HepG2 (cell line): ENCODE measurements around the gene DHRS7. TPM values are rescaled to one million over a fixed set of nuclear protein-coding genes. Genes with fewer than 3 reads are reported as not detected.

Experiments
- ATAC-seq: fragments of 200-7000 bp; cut with Tn5 transposase; 3 replicates; pipeline ENCODE4 v1.9.1; 2020; ENCODE audit warnings: mild to moderate bottlenecking, moderate library complexity
- BruUV-seq: library from RNA; stranded (reverse); fragments of 400-500 nt; replicated peaks from 2 replicates; lab custom pipeline; 2021; lab: Mats Ljungman, UMichigan
- CTCF ChIA-PET: fragments of 300-600 bp; formaldehyde crosslinking; extraction: SDS; loops from one replicate; lab custom pipeline; 2021; ENCODE audit warnings: low total read pairs, inconsistent platforms, low intra/inter-chr PET ratio; lab: Yijun Ruan, JAX
- POLR2A ChIA-PET: fragments of 350-600 bp; sonication (Branson Sonifier 250); formaldehyde crosslinking; loops from one replicate; lab custom pipeline; 2020; ENCODE audit warnings: antibody characterized with exemption, inconsistent platforms; lab: Yijun Ruan, JAX
- DNase-seq: peaks from one replicate; pipeline ENCODE4 v3.0.0-alpha.2; 2015; ENCODE audit warnings: low spot score
- FAIRE-seq: peaks from 3 replicates; lab custom pipeline; 2011; peaks lifted over from hg19 to GRCh38; lab: Jason Lieb, UNC
- H2AFZ ChIP-seq: one replicate; pipeline ENCODE4 v1.6.1; 2011; ENCODE audit warnings: low read length, inconsistent platforms
- H3K27ac ChIP-seq: fragments of 300-600 bp; 3 replicates; pipeline ENCODE4 v1.8.0; 2011; ENCODE audit warnings: mixed run types, mild to moderate bottlenecking, mixed read lengths, low read length, inconsistent platforms; ENCODE audit not compliant: insufficient read depth; ENCODE audit errors: extremely low read length
- H3K27me3 ChIP-seq, 2 experiments: fragments of 200-600 bp in 1 of 2; 2 replicates in 1 of 2; 3 replicates in 1 of 2; pipeline versions ENCODE4 v1.6.0 to v1.8.0; 2011; ENCODE audit warnings: low read length in 2 of 2, mild to moderate bottlenecking in 2 of 2, moderate library complexity in 2 of 2, inconsistent platforms in 1 of 2; ENCODE audit not compliant: insufficient read depth in 2 of 2, control insufficient read depth in 1 of 2
- H3K36me3 ChIP-seq, 2 experiments: fragments of 200-600 bp in 1 of 2; replicated peaks in 1 of 2; 2 replicates in 1 of 2; 3 replicates in 1 of 2; pipeline versions ENCODE4 v1.5.1 to v1.8.0; 2011; ENCODE audit warnings: low read length in 2 of 2, inconsistent platforms in 1 of 2; ENCODE audit not compliant: insufficient read depth in 2 of 2, control insufficient read depth in 1 of 2
- H3K4me1 ChIP-seq: 2 replicates; pipeline ENCODE4 v1.5.1; 2012; ENCODE audit warnings: low read length, inconsistent platforms; ENCODE audit not compliant: insufficient read depth
- H3K4me2 ChIP-seq: 2 replicates; pipeline ENCODE4 v1.6.0; 2011; ENCODE audit warnings: low read depth, low read length, inconsistent platforms
- H3K4me3 ChIP-seq, 3 experiments: fragments of 200-600 bp in 1 of 3; sonication (generic), shearing (Covaris generic) in 1 of 3; replicated peaks in 1 of 3; 2 replicates each; pipeline ENCODE4 v1.5.1; 2011 to 2016; ENCODE audit warnings: low read length in 3 of 3, inconsistent platforms in 2 of 3, low read depth in 2 of 3, mild to moderate bottlenecking in 2 of 3, control low read depth in 1 of 3, mixed read lengths in 1 of 3; ENCODE audit not compliant: insufficient read depth in 1 of 3
- H3K79me2 ChIP-seq: one replicate; pipeline ENCODE4 v1.6.1; 2011; ENCODE audit warnings: low read length, inconsistent platforms; ENCODE audit not compliant: insufficient read depth
- H3K9ac ChIP-seq: 2 replicates; pipeline ENCODE4 v1.6.0; 2011; ENCODE audit warnings: mild to moderate bottlenecking, low read depth, low read length, inconsistent platforms; ENCODE audit not compliant: insufficient read depth
- H3K9me3 ChIP-seq: 2 replicates; pipeline ENCODE4 v1.5.1; 2012; ENCODE audit warnings: mild to moderate bottlenecking, low read length
- H4K20me1 ChIP-seq: 2 replicates; pipeline ENCODE4 v1.6.0; 2011; ENCODE audit warnings: inconsistent platforms, mild to moderate bottlenecking, low read length, moderate library complexity; ENCODE audit not compliant: insufficient read depth
- CAMTA2 ChIP-seq: sonication (generic); formaldehyde crosslinking; IDR thresholded peaks from 2 replicates; pipeline ENCODE4 v1.4.0; 2020; ENCODE audit warnings: mild to moderate bottlenecking, missing genetic modification reagents, borderline replicate concordance
- ERF ChIP-seq: IDR thresholded peaks from 2 replicates; pipeline ENCODE4 v1.6.1; 2018; ENCODE audit warnings: missing biosample characterization, missing genetic modification reagents
- ZNF10 ChIP-seq: sonication (generic); formaldehyde crosslinking; IDR thresholded peaks from 2 replicates; pipeline ENCODE4 v1.4.0; 2020; ENCODE audit warnings: mild to moderate bottlenecking, low read depth, missing genetic modification reagents, borderline replicate concordance
- ZNF780A ChIP-seq: sonication (generic); formaldehyde crosslinking; IDR thresholded peaks from 2 replicates; pipeline ENCODE4 v1.8.0; 2022; ENCODE audit warnings: mild to moderate bottlenecking, missing genetic modification reagents, moderate library complexity
- WGBS: methylation state at CpG from one replicate; pipeline ENCODE4 v1.1.6; 2017; ENCODE audit warnings: low lambda C conversion rate; 5-methylcytosine and 5-hydroxymethylcytosine counted together
- in situ Hi-C: cut with HindIII; loops from 2 replicates; pipeline ENCODE4 v1.10.0; 2017; ENCODE audit warnings: low pct_unique_long_range_greater_than_20kb; ENCODE audit not compliant: extremely low pct_ligation_motif_present
- intact Hi-C: fragments of 100-400 bp; cut with micrococcal nuclease; formaldehyde crosslinking; loops from one replicate; pipeline ENCODE4 v1.10.0; 2022; ENCODE audit not compliant: unreplicated experiment
- polyA plus RNA-seq, 8 experiments: library from polyadenylated mRNA; depleted of rRNA in 3 of 8; stranded (reverse) in 7 of 8; unstranded in 1 of 8; fragments of >200 nt; fragmentation: Illumina TruSeq in 4 of 8; extraction: Trizol in 4 of 8; gene quantifications; 2 replicates each; pipeline versions ENCODE4 v1.2.1 to v1.2.3, GENCODE V29; 2011 to 2016; ENCODE audit warnings: low read depth in 4 of 8, missing spikeins in 1 of 8, mixed read lengths in 1 of 8; ENCODE audit not compliant: insufficient read depth in 1 of 8
- total RNA-seq, 5 experiments: library from RNA; depleted of rRNA; stranded (reverse); fragments of >200 nt; fragmentation: Illumina TruSeq; extraction: Trizol; gene quantifications; 2 replicates each; pipeline ENCODE4 v1.2.3, GENCODE V29; 2016; ENCODE audit warnings: low read depth in 1 of 5
- TF ChIP-seq, protein P1 (sequence below): sonication (generic); formaldehyde crosslinking; IDR thresholded peaks from 2 replicates; pipeline ENCODE4 v1.4.0; 2020; ENCODE audit warnings: mild to moderate bottlenecking, missing genetic modification reagents
- TF ChIP-seq, protein P2 (sequence below): sonication (generic); formaldehyde crosslinking; conservative IDR thresholded peaks from 2 replicates; pipeline ENCODE4 v1.8.1; 2023; ENCODE audit warnings: missing genetic modification reagents
- TF ChIP-seq, protein P3 (sequence below): IDR thresholded peaks from 2 replicates; pipeline ENCODE4 v1.6.1; 2016; ENCODE audit warnings: control low read depth
- TF ChIP-seq, protein P4 (sequence below): sonication (generic); formaldehyde crosslinking; IDR thresholded peaks from 2 replicates; pipeline ENCODE4 v1.5.0; 2020; ENCODE audit warnings: missing genetic modification reagents

DHRS7 gene
- total and polyA plus RNA-seq, 2 of the 13 experiments (the other 11 are each of a cell fraction or from before 2014, with no cell fraction given): 20.8 to 44.4 TPM

DNA sequence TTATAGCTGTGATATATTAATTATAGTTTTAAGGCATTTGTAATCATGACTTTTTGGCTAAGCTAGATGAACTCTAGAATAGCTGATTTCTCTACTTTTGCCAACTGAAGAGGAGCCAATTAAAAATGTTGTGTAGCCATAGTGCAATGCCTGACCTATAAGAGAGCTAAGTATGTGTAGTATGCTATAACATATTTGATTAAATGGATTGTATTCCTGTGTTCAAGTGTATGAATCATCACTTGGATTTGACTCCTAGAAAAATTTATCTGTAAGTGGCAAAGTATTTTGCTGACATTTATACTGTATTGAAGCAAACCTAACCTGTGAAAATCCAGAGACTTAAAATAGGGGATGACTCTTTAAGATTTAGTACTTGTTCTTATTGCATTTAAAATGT is 39.3 kb downstream of the DHRS7 start (continued):
- TF ChIP-seq, protein P1, sequence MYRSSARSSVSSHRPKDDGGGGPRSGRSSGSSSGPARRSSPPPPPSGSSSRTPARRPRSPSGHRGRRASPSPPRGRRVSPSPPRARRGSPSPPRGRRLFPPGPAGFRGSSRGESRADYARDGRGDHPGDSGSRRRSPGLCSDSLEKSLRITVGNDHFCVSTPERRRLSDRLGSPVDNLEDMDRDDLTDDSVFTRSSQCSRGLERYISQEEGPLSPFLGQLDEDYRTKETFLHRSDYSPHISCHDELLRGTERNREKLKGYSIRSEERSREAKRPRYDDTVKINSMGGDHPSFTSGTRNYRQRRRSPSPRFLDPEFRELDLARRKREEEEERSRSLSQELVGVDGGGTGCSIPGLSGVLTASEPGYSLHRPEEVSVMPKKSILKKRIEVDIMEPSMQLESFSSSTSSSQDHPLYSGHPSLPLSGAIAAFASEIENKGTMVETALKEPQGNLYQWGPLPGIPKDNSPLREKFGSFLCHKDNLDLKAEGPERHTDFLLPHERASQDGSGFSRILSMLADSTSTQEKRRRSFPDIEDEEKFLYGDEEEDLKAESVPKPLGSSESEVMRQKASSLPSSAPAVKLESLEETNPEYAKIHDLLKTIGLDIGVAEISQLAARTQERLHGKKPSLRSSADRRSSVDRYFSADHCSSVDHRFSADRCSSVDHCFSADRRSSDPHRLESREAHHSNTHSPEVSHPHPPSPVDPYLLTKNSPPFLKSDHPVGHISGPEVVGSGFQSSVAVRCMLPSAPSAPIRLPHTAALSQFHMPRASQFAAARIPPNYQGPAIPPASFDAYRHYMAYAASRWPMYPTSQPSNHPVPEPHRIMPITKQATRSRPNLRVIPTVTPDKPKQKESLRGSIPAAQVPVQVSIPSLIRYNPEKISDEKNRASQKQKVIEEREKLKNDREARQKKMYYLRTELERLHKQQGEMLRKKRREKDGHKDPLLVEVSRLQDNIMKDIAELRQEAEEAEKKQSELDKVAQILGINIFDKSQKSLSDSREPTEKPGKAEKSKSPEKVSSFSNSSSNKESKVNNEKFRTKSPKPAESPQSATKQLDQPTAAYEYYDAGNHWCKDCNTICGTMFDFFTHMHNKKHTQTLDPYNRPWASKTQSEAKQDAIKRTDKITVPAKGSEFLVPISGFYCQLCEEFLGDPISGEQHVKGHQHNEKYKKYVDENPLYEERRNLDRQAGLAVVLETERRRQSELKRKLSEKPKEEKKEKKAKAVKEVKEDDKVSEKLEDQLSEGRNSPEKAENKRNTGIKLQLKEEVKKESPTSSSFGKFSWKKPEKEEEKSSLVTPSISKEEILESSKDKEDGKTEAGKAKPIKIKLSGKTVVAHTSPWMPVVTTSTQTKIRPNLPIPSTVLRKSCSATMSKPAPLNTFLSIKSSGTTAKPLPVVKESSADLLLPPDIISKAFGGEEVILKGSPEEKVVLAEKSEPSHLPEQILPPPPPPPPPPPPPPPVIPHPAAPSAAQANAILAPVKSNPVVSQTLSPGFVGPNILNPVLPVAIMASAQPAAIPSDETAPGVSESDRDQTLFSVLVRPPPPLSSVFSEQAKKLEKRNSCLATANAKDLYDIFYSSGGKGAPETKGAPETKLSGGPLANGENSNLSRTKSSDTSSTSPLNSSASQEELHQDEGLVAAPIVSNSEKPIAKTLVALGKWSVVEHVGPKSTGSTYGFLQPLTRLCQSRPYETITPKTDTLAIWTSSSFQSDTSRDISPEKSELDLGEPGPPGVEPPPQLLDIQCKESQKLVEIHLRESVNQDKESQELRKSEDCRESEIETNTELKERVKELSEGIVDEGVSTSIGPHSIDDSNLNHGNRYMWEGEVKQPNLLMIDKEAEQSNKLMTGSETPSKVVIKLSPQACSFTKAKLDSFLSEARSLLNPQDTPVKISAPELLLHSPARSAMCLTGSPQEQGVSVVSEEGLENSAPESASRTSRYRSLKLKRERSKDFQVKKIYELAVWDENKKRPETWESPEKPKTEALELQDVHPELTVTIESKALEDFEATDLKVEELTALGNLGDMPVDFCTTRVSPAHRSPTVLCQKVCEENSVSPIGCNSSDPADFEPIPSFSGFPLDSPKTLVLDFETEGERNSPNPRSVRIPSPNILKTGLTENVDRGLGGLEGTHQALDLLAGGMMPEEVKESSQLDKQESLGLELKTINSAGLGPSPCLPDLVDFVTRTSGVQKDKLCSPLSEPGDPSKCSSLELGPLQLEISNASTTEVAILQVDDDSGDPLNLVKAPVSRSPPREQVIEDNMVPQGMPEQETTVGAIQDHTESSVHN: no peak
- TF ChIP-seq, protein P2, sequence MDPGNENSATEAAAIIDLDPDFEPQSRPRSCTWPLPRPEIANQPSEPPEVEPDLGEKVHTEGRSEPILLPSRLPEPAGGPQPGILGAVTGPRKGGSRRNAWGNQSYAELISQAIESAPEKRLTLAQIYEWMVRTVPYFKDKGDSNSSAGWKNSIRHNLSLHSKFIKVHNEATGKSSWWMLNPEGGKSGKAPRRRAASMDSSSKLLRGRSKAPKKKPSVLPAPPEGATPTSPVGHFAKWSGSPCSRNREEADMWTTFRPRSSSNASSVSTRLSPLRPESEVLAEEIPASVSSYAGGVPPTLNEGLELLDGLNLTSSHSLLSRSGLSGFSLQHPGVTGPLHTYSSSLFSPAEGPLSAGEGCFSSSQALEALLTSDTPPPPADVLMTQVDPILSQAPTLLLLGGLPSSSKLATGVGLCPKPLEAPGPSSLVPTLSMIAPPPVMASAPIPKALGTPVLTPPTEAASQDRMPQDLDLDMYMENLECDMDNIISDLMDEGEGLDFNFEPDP (CRISPR knock-in tag): no peak
- TF ChIP-seq, all 625 proteins: peak for 0

DNA sequence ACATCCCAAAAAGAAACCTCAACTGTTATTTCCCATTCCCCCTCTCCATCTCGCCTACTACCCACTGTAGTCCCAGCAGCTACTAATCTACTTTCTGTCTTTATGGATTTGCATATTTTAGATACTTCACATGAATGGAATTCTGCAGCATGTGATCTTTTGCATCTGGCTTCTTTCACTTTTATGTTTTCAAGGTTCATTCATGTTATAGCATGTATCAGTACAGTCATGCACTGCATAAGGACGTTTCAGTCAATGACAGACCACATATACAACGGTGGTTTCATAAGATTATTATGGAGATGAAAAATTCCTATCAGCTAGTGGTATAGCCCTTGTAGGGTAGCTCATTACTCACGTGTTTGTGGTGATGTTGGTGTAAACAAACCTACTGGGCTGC is 49.0 kb downstream of the DHRS7 start:
- Histone ChIP-seq H3K4me1 (no peaks in the 10 kb centered on the region), H3K4me2 (no peak overlapping the region), H3K27me3 (no peaks in the 10 kb centered on the region), H3K9me3 (no peaks in the 10 kb centered on the region), H2AFZ (no peak overlapping the region), H3K36me3 (peaks cover 3 to 41% of the 10 kb centered on the region in 2 experiments), H3K79me2 (peaks cover 3% of the 10 kb centered on the region), H4K20me1 (no peaks in the 10 kb centered on the region), H3K4me3 (no peak overlapping the region), H3K27ac (no peak overlapping the region), H3K9ac (no peak overlapping the region)
- in situ Hi-C loops (no loop called here), intact Hi-C loops (no loop called here)
- ATAC-seq: no peak
- no TSS peak for BruUV-seq
- CTCF ChIA-PET: no interaction called here
- FAIRE-seq: no peak
- WGBS: 91% methylated on average over 4 of the region's 4 CpGs
- POLR2A ChIA-PET: no interaction called here
- DNase-seq: no peak
- no peak for TF ChIP-seq ZNF10 (CRISPR knock-in tag)
- TF ChIP-seq, protein P3, sequence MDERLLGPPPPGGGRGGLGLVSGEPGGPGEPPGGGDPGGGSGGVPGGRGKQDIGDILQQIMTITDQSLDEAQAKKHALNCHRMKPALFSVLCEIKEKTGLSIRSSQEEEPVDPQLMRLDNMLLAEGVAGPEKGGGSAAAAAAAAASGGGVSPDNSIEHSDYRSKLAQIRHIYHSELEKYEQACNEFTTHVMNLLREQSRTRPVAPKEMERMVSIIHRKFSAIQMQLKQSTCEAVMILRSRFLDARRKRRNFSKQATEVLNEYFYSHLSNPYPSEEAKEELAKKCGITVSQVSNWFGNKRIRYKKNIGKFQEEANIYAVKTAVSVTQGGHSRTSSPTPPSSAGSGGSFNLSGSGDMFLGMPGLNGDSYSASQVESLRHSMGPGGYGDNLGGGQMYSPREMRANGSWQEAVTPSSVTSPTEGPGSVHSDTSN (CRISPR knock-in tag): no peak
- no peak for TF ChIP-seq CAMTA2 (CRISPR knock-in tag)
- TF ChIP-seq, protein P4, sequence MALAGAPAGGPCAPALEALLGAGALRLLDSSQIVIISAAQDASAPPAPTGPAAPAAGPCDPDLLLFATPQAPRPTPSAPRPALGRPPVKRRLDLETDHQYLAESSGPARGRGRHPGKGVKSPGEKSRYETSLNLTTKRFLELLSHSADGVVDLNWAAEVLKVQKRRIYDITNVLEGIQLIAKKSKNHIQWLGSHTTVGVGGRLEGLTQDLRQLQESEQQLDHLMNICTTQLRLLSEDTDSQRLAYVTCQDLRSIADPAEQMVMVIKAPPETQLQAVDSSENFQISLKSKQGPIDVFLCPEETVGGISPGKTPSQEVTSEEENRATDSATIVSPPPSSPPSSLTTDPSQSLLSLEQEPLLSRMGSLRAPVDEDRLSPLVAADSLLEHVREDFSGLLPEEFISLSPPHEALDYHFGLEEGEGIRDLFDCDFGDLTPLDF: no peak
- TF ChIP-seq ZNF780A (CRISPR knock-in tag): no peak
- no peak for TF ChIP-seq ERF
